GM19372 (cell line): ENCODE results near the gene POU4F2.

ENCODE experiments used
- ATAC-seq: cut with Tn5 transposase; IDR thresholded peaks from one replicate; pipeline ENCODE4 v1.9.1; 2021; ENCODE audit warnings: mild to moderate bottlenecking, low read depth, moderate library complexity; ENCODE audit not compliant: unreplicated experiment

Gene POU4F2, protein sequence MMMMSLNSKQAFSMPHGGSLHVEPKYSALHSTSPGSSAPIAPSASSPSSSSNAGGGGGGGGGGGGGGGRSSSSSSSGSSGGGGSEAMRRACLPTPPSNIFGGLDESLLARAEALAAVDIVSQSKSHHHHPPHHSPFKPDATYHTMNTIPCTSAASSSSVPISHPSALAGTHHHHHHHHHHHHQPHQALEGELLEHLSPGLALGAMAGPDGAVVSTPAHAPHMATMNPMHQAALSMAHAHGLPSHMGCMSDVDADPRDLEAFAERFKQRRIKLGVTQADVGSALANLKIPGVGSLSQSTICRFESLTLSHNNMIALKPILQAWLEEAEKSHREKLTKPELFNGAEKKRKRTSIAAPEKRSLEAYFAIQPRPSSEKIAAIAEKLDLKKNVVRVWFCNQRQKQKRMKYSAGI

GRCh38 chr4:146638786-146639505, at the start of gene POU4F2:
Gene POU4F2, plus strand, starts transcription at chr4:146638893. Its CDS starts 248 bp downstream, at chr4:146639141.
- ATAC-seq = no peak

DNA sequence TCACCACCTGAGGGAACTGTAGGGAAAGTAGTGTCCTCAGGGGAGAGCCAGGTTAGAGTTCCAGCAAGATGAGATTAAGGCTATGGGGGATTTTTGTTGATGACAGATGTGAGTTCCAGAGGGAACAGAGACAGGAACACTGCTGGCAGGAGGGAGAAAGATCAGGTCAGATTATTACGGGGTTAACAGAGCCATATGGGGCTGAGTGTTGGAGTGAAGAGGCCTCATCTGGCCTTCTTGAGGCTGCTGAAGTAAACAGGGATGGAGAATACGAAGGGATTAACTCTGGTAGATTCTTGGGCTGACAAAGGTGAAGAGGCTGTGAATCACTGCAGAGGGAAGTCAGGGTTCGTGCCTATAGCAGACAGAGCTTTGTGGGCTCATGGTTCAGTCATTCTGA, 47.9 kb upstream of the POU4F2 start:
- no peak for ATAC-seq

DNA sequence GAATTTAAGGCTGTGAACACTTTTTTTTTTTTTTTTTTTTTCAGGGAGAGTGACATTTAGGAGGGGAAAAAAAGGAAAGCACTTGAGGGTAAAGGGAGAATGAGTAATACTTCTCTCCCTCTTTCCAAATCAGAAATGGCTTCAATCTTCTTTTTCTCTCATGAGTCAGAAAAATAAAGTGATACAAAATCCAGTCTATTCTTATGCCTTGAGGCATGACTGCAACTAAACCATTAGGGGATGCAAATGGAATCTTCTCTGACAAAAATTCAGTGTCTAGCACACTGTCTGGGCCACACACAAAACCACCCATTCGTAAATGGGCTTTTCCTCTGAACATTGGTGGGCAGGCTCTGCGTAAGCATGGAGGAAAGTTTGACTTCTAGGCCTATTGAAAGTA, 46.7 kb upstream of the POU4F2 start:
- ATAC-seq = no peak

- ATAC-seq = no peak
Observed at GRCh38 chr4:146632770-146633470, 5.8 kb upstream of the POU4F2 start.

- no peak for ATAC-seq
Observed at GRCh38 chr4:146633471-146633800, 5.3 kb upstream of the POU4F2 start.

DNA sequence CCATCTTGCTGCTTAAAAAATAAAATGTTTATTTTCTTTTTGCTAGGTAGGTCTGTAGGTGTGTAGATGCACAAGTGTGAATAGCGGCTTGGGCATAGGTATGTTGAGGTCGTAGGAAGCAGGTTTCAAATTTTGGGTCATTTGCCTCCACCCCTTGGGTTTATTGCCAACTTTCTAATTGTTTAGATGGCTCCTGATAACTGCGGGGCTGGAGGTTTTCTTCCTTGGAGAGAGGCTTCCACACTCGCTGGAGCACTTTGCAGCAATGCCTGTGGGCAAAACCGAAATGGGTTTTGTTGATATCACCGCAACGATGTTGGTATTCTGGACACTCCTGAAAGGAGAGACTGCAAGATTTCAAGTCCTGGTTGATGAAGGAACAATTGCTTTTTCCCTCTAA, 3.9 kb upstream of the POU4F2 start:
- no peak for ATAC-seq

DNA sequence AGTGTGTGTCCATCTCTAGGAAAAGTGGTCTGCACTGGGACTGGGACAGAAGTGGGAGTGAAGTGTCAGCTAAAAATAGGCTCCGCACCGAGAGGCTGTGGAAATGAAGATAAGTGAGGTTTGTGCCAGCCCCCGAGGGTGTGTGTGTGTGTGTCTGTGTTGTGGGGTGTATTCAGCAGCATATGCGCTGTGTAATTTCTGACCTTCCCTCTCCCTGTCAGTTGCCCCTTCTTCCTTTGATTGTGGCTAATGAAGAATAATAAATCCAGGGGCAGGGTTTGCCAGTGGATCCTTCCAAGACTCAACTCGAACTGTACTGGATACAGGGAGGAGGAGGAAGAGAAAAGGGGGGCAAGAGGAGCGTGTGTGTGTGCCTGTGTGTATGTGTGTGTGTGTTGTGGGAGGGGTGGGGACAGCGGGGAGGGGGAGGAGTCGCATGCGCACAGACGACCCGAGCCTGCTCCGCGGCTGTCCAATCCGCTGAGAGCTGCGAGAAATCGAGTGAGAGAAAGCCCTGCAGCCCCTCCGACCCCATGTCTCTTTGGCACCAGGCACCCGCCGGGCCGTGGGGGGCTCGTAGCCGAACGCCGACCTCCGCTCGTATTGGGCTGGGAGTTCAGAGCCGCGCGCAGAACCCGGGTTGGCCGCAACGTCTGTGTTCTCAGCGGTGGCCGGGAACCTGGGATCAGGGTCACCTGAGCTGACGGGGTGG, 916 bp upstream of the POU4F2 start:
- no peak for ATAC-seq

GRCh38 chr4:146638333-146638785, 334 bp upstream of the POU4F2 start:
- no peak for ATAC-seq

DNA sequence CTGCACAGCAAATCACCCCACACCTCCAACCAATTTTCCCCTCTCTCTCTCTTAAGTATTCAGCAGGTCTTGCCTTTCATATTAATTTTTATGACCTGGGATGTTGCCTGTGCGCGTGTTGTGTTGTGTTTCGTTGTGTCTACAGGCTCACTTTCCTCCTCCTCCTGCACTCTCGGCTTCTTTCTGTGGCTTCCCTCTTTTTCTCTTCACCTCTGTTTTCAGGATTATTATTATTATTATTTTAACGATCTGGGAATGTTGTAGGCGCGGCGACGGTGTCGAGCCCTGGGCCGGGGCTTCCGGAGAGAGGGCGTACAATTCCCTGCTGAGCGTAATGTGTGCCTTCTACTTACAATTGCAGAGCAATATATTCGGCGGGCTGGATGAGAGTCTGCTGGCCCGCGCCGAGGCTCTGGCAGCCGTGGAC, 826 bp downstream of the POU4F2 start:
- ATAC-seq = no peak

DNA sequence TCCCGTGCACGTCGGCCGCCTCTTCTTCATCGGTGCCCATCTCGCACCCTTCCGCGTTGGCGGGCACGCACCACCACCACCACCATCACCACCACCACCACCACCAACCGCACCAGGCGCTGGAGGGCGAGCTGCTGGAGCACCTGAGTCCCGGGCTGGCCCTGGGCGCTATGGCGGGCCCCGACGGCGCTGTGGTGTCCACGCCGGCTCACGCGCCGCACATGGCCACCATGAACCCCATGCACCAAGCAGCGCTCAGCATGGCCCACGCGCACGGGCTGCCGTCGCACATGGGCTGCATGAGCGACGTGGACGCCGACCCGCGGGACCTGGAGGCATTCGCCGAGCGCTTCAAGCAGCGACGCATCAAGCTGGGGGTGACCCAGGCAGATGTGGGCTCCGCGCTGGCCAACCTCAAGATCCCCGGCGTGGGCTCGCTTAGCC, 1.4 kb downstream of the POU4F2 start:
- no peak for ATAC-seq

- ATAC-seq = no peak
Observed at GRCh38 chr4:146640465-146641061, 1.9 kb downstream of the POU4F2 start.

- no peak for ATAC-seq
Observed at GRCh38 chr4:146641762-146642161, 3.1 kb downstream of the POU4F2 start.

DNA sequence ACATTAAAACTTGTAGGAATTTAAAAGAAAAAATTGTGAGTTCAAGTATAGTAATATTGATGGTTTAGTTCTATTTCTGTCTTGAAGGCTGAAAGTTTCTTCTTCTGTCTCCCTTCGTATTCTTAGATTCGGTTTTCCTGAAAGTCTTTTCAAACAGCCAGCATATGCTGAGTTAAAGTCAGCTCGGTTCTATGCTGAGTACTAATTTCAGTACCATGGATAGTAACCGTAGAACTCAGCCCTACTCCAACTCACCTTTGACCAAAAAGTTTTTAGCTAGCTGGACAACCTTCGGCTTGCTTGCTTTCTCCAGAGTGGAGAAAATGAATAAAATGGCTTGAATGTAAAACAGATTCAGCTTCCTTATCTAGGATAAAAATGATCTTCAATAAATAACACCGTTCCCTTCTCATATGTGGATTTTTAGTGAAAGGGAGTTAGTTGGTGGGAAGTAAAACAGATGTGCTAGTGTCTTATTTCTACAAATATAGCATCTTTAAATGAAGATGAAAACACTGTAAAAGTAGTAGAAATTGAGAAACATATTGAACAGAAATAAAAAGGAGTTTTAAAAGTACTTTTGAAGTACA, 5.2 kb downstream of the POU4F2 start:
- no peak for ATAC-seq

DNA sequence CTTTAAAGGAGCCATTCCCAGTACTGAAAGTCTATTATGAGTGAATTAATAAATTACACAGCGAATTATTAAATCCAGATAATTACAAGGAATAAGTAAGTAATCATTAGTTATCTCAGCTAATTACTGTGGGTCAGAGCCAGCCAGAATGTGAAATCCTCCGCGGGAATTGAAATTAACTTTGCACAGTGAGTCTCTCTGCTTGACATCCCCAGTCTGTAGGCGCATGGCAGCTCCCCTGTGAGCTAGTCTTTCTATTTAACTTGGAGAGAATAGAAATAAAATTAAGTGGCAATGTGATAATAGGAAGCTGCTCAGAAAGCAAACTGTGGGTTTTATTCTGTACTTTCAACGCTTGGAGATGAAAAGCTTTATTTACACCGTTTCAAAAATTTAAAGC, 7.2 kb downstream of the POU4F2 start:
- ATAC-seq = no peak

DNA sequence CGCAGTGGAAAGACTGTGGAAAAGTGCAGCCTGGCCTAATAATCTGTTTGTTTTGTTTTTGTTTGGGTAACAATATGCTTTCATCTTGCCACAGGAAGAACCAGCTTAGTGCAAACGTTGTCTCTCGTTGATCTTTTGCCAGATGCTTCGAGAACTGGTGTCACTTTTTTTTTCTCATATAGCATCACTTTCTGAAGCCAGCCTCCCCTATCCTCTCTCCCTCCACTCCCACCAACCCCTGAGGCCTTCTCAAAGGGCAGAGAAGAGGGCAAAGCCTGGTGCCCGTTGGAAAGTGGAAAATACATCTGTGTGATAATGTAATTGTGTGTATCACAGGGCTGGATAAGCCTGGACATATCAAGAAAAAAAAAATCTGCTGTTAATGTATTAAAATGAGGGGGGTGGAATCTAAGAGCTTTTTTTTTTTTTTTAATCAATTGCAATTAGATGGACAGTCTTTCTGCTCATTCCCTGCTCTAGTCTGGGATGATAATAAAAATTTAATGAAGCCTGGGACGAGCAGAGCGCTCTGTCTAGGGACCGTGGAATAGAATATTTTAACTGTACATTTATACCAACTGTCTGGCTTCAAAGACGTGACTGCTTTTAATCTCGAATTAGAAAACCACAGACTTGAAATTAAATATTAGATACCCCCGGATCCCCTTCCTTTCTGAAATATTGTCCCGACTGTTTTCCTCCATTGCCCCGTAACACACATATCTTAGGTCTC, 8.1 kb downstream of the POU4F2 start:
- ATAC-seq = no peak

GRCh38 chr4:146647615-146648460, 9.1 kb downstream of the POU4F2 start:
- no peak for ATAC-seq

DNA sequence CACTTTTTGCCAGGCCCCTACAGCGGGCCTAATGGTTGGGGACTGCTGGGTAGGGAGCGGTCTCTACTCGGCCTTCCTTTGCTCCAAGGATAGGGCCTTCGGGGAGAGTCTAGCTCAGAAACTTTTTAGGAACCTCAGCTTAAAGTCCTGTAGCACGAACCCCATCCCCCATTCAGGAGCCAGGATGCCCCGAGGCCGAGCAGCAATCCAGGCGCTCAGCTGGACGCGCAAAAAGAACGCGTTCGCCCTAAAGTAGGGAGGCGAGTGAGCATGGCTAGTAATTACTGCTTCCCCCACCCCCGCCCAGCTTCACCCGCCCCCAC, 9.7 kb downstream of the POU4F2 start:
- ATAC-seq = no peak

- no peak for ATAC-seq
Observed at GRCh38 chr4:146649232-146649631, 10.5 kb downstream of the POU4F2 start.
